Measurements from ENCODE around the gene TRIM24.

The TRIM24 gene

DNA sequence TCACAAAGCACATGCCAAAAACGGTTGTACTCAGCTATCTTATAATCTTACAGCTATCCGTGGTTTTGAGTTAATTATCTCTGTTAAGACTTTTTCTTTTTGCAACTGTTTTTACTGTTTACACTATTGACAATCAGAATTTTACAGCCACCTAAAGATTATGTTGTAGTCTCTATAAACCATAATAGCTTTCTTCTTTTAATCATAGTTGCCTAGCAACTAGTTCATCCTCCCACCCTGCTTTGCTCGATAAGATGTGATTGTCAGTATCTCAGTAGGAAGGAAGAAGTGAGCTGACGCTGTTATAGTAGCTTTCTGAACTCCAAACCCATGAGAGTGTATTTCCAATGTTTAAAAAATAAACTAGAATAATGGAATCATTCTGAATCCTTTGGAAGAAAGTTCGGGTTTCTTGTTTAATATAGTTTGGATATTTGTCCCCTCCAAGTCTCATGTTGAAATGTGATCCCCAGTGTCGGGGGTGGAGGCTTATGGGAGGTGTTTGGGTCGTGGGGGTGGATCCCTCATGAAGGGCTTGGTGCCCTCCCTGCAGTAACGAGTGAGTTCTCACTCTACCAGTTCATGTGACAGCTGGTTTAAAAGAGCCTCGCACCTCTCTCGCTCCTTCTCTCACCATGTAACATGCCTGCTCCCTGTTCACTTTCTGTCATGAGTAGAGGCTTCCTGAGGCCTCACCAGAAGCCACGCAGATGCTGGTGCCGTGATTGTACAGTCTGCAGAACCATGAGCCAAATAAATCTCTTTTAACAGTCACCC, 173.0 kb downstream of the TRIM24 start:
- Histone ChIP-seq H4K20me1 (ENCODE audit: insufficient read depth, low read length) (no peaks in the 10 kb centered on the region), H3K4me2 (ENCODE audit: low read depth, low read length) (no peak overlapping the region), H3K4me3 (ENCODE audit: low read length) (no peak overlapping the region), H3K9ac (ENCODE audit: low read length) (no peak overlapping the region), H3K36me3 (replicated peaks; ENCODE audit: insufficient read depth, low read length) (no peaks in the 10 kb centered on the region), H3K27ac (ENCODE audit: low read length) (no peak overlapping the region), H3F3A (ENCODE audit: insufficient read depth, low read length) (no peaks in the 10 kb centered on the region), H3K79me2 (ENCODE audit: low read length) (no peaks in the 10 kb centered on the region), H2AFZ (ENCODE audit: low read length) (no peak overlapping the region), H3K4me1 (ENCODE audit: low read length) (no peaks in the 10 kb centered on the region), H3K27me3 (replicated peaks; ENCODE audit: insufficient read depth, low read length) (no peaks in the 10 kb centered on the region), H3K9me2 (replicated peaks; ENCODE audit: insufficient read depth, low read length) (no peaks in the 10 kb centered on the region), H3K9me3 (replicated peaks; ENCODE audit: insufficient read depth, low read length) (no peaks in the 10 kb centered on the region)
- TF ChIP-seq, protein P1, sequence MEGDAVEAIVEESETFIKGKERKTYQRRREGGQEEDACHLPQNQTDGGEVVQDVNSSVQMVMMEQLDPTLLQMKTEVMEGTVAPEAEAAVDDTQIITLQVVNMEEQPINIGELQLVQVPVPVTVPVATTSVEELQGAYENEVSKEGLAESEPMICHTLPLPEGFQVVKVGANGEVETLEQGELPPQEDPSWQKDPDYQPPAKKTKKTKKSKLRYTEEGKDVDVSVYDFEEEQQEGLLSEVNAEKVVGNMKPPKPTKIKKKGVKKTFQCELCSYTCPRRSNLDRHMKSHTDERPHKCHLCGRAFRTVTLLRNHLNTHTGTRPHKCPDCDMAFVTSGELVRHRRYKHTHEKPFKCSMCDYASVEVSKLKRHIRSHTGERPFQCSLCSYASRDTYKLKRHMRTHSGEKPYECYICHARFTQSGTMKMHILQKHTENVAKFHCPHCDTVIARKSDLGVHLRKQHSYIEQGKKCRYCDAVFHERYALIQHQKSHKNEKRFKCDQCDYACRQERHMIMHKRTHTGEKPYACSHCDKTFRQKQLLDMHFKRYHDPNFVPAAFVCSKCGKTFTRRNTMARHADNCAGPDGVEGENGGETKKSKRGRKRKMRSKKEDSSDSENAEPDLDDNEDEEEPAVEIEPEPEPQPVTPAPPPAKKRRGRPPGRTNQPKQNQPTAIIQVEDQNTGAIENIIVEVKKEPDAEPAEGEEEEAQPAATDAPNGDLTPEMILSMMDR (IDR thresholded peaks at IDR 0.05; ENCODE audit: low read length) = no peak
- TF ChIP-seq EZH2phosphoT487 (IDR thresholded peaks at IDR 0.05; ENCODE audit: low read length) (no peak), EZH2 (optimal IDR thresholded peaks at IDR 0.05; ENCODE audit: low read depth, low read length) (no peak)
- no peak for DNase-seq

Data from MM.1S (cell line).